PC-3 (cell line): Measurements from ENCODE around the gene ZFP69B.

Experiments
- EZH2 ChIP-seq: fragments of 300-600 bp; sonication (generic); IDR thresholded peaks from one replicate; pipeline ENCODE4 v1.6.1; 2017; ENCODE audit warnings: antibody characterized with exemption, mild to moderate bottlenecking, low read length; ENCODE audit not compliant: unreplicated experiment
- EZH2phosphoT487 ChIP-seq: fragments of 300-600 bp; sonication (generic); IDR thresholded peaks from 2 replicates; pipeline ENCODE4 v1.6.1; 2018; ENCODE audit warnings: mild to moderate bottlenecking, antibody characterized with exemption, low read length, borderline replicate concordance
- TF ChIP-seq, protein P1 (sequence below): fragments of 300-600 bp; sonication (generic); conservative IDR thresholded peaks from 2 replicates; pipeline ENCODE4 v1.5.1; 2017; ENCODE audit warnings: antibody characterized with exemption, low read depth, mild to moderate bottlenecking, low read length

DNA sequence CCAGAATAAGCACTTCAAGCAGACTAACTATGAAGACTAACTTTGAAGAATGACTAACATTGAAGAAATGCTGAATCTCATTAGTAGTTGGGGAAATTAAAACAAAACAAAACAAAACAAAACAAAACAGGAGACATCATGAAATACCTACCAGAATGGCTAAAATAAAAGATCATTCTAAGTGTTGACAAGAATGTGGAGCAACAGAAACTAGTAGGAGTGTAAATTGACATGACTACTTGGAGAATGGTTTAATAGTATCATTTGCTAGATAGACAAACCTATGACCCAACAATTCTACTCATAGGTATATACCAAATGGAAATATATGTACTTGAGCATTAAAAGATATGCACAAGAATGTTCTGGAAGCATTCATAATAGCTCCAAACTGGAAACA, 18.9 kb upstream of the ZFP69B start:
- TF ChIP-seq, protein P1, sequence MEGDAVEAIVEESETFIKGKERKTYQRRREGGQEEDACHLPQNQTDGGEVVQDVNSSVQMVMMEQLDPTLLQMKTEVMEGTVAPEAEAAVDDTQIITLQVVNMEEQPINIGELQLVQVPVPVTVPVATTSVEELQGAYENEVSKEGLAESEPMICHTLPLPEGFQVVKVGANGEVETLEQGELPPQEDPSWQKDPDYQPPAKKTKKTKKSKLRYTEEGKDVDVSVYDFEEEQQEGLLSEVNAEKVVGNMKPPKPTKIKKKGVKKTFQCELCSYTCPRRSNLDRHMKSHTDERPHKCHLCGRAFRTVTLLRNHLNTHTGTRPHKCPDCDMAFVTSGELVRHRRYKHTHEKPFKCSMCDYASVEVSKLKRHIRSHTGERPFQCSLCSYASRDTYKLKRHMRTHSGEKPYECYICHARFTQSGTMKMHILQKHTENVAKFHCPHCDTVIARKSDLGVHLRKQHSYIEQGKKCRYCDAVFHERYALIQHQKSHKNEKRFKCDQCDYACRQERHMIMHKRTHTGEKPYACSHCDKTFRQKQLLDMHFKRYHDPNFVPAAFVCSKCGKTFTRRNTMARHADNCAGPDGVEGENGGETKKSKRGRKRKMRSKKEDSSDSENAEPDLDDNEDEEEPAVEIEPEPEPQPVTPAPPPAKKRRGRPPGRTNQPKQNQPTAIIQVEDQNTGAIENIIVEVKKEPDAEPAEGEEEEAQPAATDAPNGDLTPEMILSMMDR: no peak
- TF ChIP-seq EZH2 (no peak), EZH2phosphoT487 (no peak)
